Glutamatergic neuron (in vitro differentiated cells): ENCODE results near the gene PLXNA2. TPM values are rescaled to one million over a fixed set of nuclear protein-coding genes. Genes with fewer than 3 reads are reported as not detected.

Source experiments
- DNase-seq: peaks from one replicate; pipeline ENCODE4 v3.0.0; 2022
- H3K27ac Mint-ChIP-seq: one replicate; pipeline ENCODE4 v1.8.0; 2020; ENCODE audit warnings: mild to moderate bottlenecking, mixed read lengths, inconsistent platforms; ENCODE audit not compliant: unreplicated experiment
- H3K27me3 Mint-ChIP-seq: one replicate; pipeline ENCODE4 v1.8.0; 2020; ENCODE audit warnings: mild to moderate bottlenecking, moderate library complexity, mixed read lengths, inconsistent platforms; ENCODE audit not compliant: unreplicated experiment
- H3K36me3 Mint-ChIP-seq: one replicate; pipeline ENCODE4 v1.8.0; 2020; ENCODE audit warnings: mild to moderate bottlenecking, mixed read lengths, inconsistent platforms; ENCODE audit not compliant: unreplicated experiment
- H3K4me1 Mint-ChIP-seq: one replicate; pipeline ENCODE4 v1.8.0; 2020; ENCODE audit warnings: mild to moderate bottlenecking, low read depth, mixed read lengths, inconsistent platforms; ENCODE audit not compliant: unreplicated experiment
- H3K4me3 Mint-ChIP-seq: one replicate; pipeline ENCODE4 v1.8.0; 2020; ENCODE audit warnings: mild to moderate bottlenecking, mixed read lengths, inconsistent platforms; ENCODE audit not compliant: unreplicated experiment
- H3K9me3 Mint-ChIP-seq: one replicate; pipeline ENCODE4 v1.8.0; 2020; ENCODE audit warnings: mild to moderate bottlenecking, moderate library complexity, mixed read lengths, inconsistent platforms; ENCODE audit not compliant: unreplicated experiment
- CTCF ChIP-seq: fragments of 200-600 bp; sonication (generic); IDR thresholded peaks from one replicate; pipeline ENCODE4 v1.5.0; 2021; ENCODE audit not compliant: partially characterized antibody, unreplicated experiment
- total RNA-seq: library from RNA; stranded (reverse); fragmentation: NEBNext Ultra II Directional; extraction: Animal tissue kit (Norgen Biotek cat#: 25700); gene quantifications from one replicate; pipeline ENCODE4 v1.2.1, GENCODE V29; 2021; ENCODE audit not compliant: unreplicated experiment

PLXNA2 gene
- total RNA-seq, 1 donor from 2014 or later = 66.0 TPM

- Mint-ChIP-seq H3K4me1 (peaks cover 37% of the 10 kb centered on the region), H3K9me3 (peaks cover 3% of the 10 kb centered on the region), H3K27me3 (peaks cover 5% of the 10 kb centered on the region), H3K4me3 (peak overlapping the region; percentile 7), H3K27ac (no peak overlapping the region), H3K36me3 (no peaks in the 10 kb centered on the region)
- no peak for TF ChIP-seq CTCF
- no peak for DNase-seq
Measured at GRCh38 chr1:208176649-208177048, 67.5 kb downstream of the PLXNA2 start.

DNA sequence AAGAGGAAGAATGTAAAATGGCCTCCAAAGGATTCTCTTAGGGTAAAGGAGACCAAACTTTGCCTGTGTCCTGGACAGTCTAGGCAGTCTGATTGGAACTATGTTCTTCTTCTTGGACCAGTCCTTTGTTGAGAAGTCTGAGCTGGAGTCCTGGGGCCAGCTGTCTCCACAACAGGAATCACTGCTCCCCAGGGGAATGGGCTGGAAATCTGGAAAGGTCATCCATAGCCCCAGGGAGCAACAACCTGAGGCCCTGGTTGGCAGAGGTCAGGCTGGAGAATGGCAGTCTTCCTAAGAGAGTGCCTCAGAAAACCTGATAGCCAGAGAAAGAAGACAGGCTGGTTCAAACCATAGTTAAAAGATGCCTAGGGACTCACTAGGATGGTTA, 68.7 kb downstream of the PLXNA2 start:
- H3K9me3 Mint-ChIP-seq = peaks cover 3% of the 10 kb centered on the region
- peaks cover 38% of the 10 kb centered on the region for H3K4me1 Mint-ChIP-seq
- H3K27ac Mint-ChIP-seq = no peak overlapping the region
- peaks cover 5% of the 10 kb centered on the region for H3K27me3 Mint-ChIP-seq
- no peak for TF ChIP-seq CTCF
- no peak overlapping the region for H3K4me3 Mint-ChIP-seq
- H3K36me3 Mint-ChIP-seq = no peaks in the 10 kb centered on the region
- DNase-seq = no peak

DNA sequence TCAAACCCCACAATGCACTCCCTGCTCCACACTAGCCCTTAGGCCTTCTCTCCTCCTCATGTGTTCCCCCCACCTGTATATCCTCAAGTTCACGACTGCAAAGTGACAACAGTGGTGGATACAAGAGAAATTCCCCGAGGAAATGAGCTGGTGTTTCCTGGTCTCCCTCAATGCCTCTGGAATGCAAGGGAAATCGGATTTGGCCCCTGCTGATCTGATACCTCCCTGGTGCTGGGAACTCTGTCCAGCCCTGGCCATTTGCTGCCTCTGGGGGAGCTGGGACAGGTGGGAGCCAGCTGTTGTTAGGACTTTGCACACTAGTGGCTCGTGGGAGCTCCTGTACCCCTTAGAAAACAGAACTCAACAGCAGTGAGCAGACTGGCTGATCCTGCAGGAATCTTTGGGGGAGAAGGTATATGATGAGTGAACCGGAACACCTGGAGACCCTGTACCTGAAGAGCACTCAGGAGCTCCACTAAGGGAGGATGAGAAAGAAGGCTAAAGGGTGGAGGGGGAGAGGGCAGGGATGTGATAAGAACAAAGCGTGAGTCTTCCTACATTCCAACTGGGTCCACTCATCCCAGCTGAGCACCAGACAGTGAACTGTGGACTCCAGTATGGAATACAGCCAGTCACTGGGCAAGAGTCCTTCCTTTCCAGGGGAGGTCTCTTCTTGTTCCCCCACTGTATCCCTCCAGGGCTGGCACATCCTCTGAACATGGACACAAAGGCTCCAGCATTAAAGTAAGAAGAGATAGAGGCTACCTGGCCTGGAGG, 69.3 kb downstream of the PLXNA2 start:
- TF ChIP-seq CTCF = no peak
- Mint-ChIP-seq H3K4me1 (peaks cover 42% of the 10 kb centered on the region), H3K27ac (no peak overlapping the region), H3K4me3 (no peak overlapping the region), H3K9me3 (peaks cover 3% of the 10 kb centered on the region), H3K36me3 (no peaks in the 10 kb centered on the region), H3K27me3 (peaks cover 5% of the 10 kb centered on the region)
- no peak for DNase-seq

DNA sequence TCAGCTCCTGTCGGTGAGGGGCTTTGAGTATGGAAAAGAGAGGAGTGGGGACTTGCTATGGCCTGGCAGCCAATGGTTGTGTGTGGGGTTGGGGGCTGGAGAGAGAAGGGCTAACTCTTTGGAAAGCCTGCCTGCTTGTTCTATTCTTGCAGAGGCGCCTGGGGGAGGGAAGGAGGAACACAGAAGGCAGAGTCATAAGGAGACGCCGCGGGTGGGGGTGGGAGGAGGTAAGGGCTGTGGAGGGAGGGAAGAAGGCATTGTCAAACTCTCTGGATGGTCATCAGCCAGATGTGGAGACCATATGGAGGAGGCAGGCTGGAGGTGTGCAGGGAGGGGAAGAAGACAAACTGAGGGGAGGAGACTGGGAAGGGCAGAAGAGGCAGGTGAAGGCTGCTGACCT, 70.0 kb downstream of the PLXNA2 start:
- H3K4me1 Mint-ChIP-seq = peaks cover 46% of the 10 kb centered on the region

More for the DNA sequence above, 70.0 kb downstream of the PLXNA2 start:
- Mint-ChIP-seq H3K36me3 (no peaks in the 10 kb centered on the region), H3K4me3 (no peak overlapping the region), H3K27ac (peak overlapping the region; percentile 62), H3K27me3 (peaks cover 5% of the 10 kb centered on the region), H3K9me3 (peaks cover 3% of the 10 kb centered on the region)
- DNase-seq = no peak
- TF ChIP-seq CTCF = no peak
